ENCODE measurements around the gene CBFA2T2.

DNA sequence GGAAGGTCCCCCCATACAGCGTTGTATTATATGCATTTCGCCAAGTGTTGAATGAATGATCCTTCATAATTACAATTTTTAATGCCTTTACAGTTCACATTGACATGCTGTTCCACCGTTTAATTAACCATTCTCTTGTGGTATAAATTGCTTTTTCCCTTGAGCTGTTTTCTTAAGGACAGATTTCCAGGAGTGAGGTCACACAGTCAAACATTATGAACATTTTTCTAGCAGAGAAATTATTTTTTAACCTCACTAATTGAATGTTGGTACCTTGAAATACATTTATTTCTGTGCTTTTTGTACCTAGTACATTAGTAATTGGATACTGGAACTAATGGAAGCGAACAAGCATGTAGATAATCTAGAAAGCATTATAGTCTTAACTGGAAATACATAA lies 95.5 kb downstream of the CBFA2T2 start:
- TF ChIP-seq POLR2A (IDR thresholded peaks at IDR 0.05): no peak
- TF ChIP-seq, protein P1, sequence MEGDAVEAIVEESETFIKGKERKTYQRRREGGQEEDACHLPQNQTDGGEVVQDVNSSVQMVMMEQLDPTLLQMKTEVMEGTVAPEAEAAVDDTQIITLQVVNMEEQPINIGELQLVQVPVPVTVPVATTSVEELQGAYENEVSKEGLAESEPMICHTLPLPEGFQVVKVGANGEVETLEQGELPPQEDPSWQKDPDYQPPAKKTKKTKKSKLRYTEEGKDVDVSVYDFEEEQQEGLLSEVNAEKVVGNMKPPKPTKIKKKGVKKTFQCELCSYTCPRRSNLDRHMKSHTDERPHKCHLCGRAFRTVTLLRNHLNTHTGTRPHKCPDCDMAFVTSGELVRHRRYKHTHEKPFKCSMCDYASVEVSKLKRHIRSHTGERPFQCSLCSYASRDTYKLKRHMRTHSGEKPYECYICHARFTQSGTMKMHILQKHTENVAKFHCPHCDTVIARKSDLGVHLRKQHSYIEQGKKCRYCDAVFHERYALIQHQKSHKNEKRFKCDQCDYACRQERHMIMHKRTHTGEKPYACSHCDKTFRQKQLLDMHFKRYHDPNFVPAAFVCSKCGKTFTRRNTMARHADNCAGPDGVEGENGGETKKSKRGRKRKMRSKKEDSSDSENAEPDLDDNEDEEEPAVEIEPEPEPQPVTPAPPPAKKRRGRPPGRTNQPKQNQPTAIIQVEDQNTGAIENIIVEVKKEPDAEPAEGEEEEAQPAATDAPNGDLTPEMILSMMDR (IDR thresholded peaks at IDR 0.05): no peak
